Esophagus muscularis mucosa (tissue), 4 donors: ENCODE results near the gene OR2A5. TPM values are rescaled to one million over a fixed set of nuclear protein-coding genes. Genes with fewer than 3 reads are reported as not detected.

Experiments
- DNase-seq: peaks from one replicate; pipeline ENCODE4 v3.0.0-alpha.2; 2017; ENCODE audit errors: extremely low spot score
- H3K27ac ChIP-seq, 4 donors: fragments of 200-600 bp; sonication (generic); replicated peaks in 1 of 4; 1 replicate in 3 of 4; 2 replicates in 1 of 4; pipeline ENCODE4 v1.5.1; 2016 to 2019; ENCODE audit warnings: mild to moderate bottlenecking in 1 of 4
- H3K27me3 ChIP-seq, 4 donors: fragments of 200-600 bp; sonication (generic); one replicate each; pipeline versions ENCODE4 v1.5.1 to v1.6.0; 2016 to 2019
- H3K36me3 ChIP-seq, 4 donors: fragments of 200-600 bp; sonication (generic); one replicate each; pipeline ENCODE4 v1.5.1; 2016 to 2019
- H3K4me1 ChIP-seq, 4 donors: fragments of 200-600 bp; sonication (generic); one replicate each; pipeline ENCODE4 v1.5.1; 2016 to 2019
- H3K4me3 ChIP-seq, 4 donors: fragments of 200-600 bp; sonication (generic); 1 replicate in 2 of 4; 2 replicates in 2 of 4; pipeline ENCODE4 v1.5.1; 2016 to 2019; ENCODE audit warnings: mild to moderate bottlenecking in 4 of 4, moderate library complexity in 1 of 4
- H3K9me3 ChIP-seq, 4 donors: fragments of 200-600 bp; sonication (generic); 1 replicate in 3 of 4; 2 replicates in 1 of 4; pipeline ENCODE4 v1.5.1; 2016 to 2019
- CTCF ChIP-seq, 3 experiments: fragments of 200-600 bp in 2 of 3; fragments of 450-650 bp in 1 of 3; sonication (generic) in 2 of 3; IDR thresholded peaks; one replicate each; pipeline ENCODE4 v1.5.1; 2017 to 2019; ENCODE audit warnings: antibody characterized with exemption in 3 of 3, mild to moderate bottlenecking in 2 of 3, moderate library complexity in 1 of 3
- EP300 ChIP-seq: sonication (generic); formaldehyde crosslinking; IDR thresholded peaks from one replicate; pipeline ENCODE4 v1.6.1; 2017; ENCODE audit warnings: antibody characterized with exemption
- POLR2A ChIP-seq: fragments of 450-650 bp; IDR thresholded peaks from one replicate; pipeline ENCODE4 v1.6.1; 2017; ENCODE audit warnings: antibody characterized with exemption, moderate library complexity, mild to moderate bottlenecking, low read depth
- POLR2AphosphoS5 ChIP-seq, 2 donors: sonication (generic); formaldehyde crosslinking; IDR thresholded peaks; one replicate each; pipeline ENCODE4 v1.6.1; 2017; ENCODE audit warnings: antibody characterized with exemption in 2 of 2
- WGBS: methylation state at CpG from one replicate; pipeline ENCODE4 v1.1.5; 2018; 5-methylcytosine and 5-hydroxymethylcytosine counted together
- intact Hi-C: fragments of 100-400 bp; cut with DNase I; formaldehyde crosslinking; loops from one replicate; pipeline ENCODE4 v1.15.1; 2023
- total RNA-seq, 4 donors: library from RNA; depleted of rRNA; stranded (reverse); fragments of >200 nt; gene quantifications; one replicate each; pipeline versions ENCODE4 v1.1.0 to v1.2.1, GENCODE V29; 2016

Gene OR2A5
- total RNA-seq, 4 donors from 2014 or later: not detected

DNA sequence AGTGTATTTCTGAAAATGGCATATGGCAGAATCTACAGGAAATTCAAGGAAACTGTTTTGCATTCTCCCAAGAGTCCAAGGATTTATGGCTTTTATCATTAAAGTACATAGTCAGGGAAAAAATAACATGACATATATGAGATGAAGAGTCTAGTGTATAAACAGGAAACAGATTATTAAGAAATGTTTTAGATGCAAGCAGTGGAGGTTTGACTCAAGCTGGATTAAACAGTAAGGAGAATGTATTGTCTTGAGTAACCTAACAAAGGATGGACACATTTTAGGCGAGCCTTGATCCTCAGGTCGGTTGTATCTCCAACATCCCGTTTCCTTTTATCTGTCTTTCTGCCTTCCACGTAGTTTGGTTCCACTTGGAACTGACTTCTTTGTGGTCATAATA lies 30.7 kb upstream of the OR2A5 start:
- no peaks in the 10 kb centered on the region for H3K4me1 ChIP-seq
- H3K27ac ChIP-seq: no peak overlapping the region
- intact Hi-C loops: no loop called here
- DNase-seq: no peak
- no peak overlapping the region for H3K4me3 ChIP-seq
- H3K9me3 ChIP-seq: no peaks in the 10 kb centered on the region
- H3K36me3 ChIP-seq: no peaks in the 10 kb centered on the region
- TF ChIP-seq EP300: no peak
- TF ChIP-seq POLR2A: no peak
- no peak for TF ChIP-seq CTCF (IDR thresholded peaks at IDR 0.05)
- no peak for TF ChIP-seq POLR2AphosphoS5 (IDR thresholded peaks at IDR 0.05)
- H3K27me3 ChIP-seq: no peaks in the 10 kb centered on the region
- 74% methylated on average over 4 of the region's 4 CpGs for WGBS

GRCh38 chr7:144019457-144019856 lies 29.3 kb upstream of the OR2A5 start:
- no peak overlapping the region for H3K27ac ChIP-seq
- H3K36me3 ChIP-seq: no peaks in the 10 kb centered on the region
- H3K27me3 ChIP-seq: no peaks in the 10 kb centered on the region
- H3K9me3 ChIP-seq: no peaks in the 10 kb centered on the region
- intact Hi-C loops: no loop called here
- WGBS: 42% methylated on average over 2 of the region's 2 CpGs
- H3K4me3 ChIP-seq: no peak overlapping the region
- H3K4me1 ChIP-seq: no peaks in the 10 kb centered on the region
- TF ChIP-seq POLR2A: no peak
- TF ChIP-seq CTCF (IDR thresholded peaks at IDR 0.05): no peak
- no peak for TF ChIP-seq EP300
- TF ChIP-seq POLR2AphosphoS5 (IDR thresholded peaks at IDR 0.05): no peak
- no peak for DNase-seq

DNA sequence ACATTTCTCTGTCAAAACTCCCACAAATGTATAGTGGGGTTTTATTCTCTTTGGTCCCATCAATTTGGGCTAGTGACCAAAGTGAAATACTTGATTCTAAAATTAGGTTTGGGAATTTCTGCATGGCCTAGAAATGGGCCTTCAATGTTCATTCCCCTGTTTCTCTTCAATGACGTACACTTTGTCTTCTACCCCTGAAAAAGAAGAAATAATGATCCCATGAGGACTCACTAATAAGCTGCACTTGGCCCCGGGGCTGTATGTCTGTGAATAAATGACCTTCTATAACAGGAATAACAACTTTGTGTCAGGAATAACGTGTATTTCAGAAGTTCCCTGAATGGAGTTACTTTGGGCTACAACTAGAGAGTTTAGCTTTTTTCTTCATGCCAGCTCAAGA lies 28.4 kb upstream of the OR2A5 start:
- intact Hi-C loops: loop anchor here (10.0 kb wide), 1 partner anchor 116 kb away; the partner anchor contains the start of gene TCAF1
- Histone ChIP-seq H3K27me3 (no peaks in the 10 kb centered on the region), H3K36me3 (no peaks in the 10 kb centered on the region), H3K4me3 (no peak overlapping the region), H3K27ac (no peak overlapping the region), H3K4me1 (no peaks in the 10 kb centered on the region), H3K9me3 (no peaks in the 10 kb centered on the region)
- TF ChIP-seq POLR2A: no peak
- TF ChIP-seq CTCF (IDR thresholded peaks at IDR 0.05): no peak
- no peak for TF ChIP-seq EP300
- no peak for TF ChIP-seq POLR2AphosphoS5 (IDR thresholded peaks at IDR 0.05)
- 62% methylated on average over 3 of the region's 3 CpGs for WGBS
- DNase-seq: no peak

DNA sequence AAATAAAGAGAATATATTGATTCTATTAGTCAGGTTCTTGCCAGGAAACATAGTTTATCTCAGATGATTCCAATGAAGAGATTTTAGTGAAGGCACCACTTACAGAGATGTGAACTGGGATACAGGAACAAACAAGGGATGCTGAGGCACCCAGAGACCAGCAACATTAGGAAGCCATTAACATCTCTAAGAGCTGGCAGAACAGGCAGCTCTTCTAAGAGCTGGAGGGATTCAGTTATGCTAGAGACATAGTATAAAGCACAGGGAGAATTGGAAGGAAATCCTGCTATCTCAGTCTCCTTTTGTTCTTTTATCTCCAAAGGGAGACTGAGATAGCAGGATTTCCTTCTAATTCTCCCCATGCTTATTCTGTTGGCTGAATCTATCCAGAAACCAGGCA lies 26.6 kb upstream of the OR2A5 start:
- intact Hi-C loops: loop anchor here (10.0 kb wide), 1 partner anchor 117 kb away; the partner anchor contains the start of gene TCAF1
- H3K4me1 ChIP-seq: no peaks in the 10 kb centered on the region

More for the DNA sequence above, 26.6 kb upstream of the OR2A5 start:
- DNase-seq: no peak
- H3K36me3 ChIP-seq: no peaks in the 10 kb centered on the region
- H3K4me3 ChIP-seq: no peak overlapping the region
- no peak for TF ChIP-seq CTCF (IDR thresholded peaks at IDR 0.05)
- no peak for TF ChIP-seq POLR2AphosphoS5 (IDR thresholded peaks at IDR 0.05)
- TF ChIP-seq POLR2A: no peak
- no peak for TF ChIP-seq EP300
- H3K27ac ChIP-seq: no peak overlapping the region
- no peaks in the 10 kb centered on the region for H3K9me3 ChIP-seq
- no peaks in the 10 kb centered on the region for H3K27me3 ChIP-seq
